ENCODE measurements around the gene LDHAL6B.

DNA sequence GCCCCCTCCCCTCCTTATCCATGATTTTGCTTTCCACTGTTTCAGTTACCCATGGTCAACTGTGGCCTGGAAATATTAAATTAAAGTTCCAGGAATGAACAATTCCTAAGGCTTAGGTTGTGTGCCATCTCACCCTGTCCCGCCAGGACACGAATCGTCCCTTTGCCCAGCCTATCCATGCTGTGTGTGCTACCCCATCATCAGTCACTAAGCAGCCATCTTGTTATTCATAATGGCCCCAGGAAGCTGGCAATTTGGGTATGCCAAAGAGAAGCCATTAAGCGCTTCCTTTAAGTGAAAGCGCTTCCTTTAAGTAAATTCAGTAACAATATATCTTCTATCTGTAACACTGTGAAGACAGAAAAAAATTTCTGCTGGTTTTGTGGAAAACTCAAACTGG lies 49.2 kb upstream of the LDHAL6B start:
- no peak for TF ChIP-seq CTCF (IDR thresholded peaks at IDR 0.05; ENCODE audit: insufficient read depth, low read depth, low read length)
- no peak for TF ChIP-seq EZH2 (IDR thresholded peaks at IDR 0.05; ENCODE audit: insufficient read depth, low read length)
